ENCODE measurements around the gene DLGAP1. TPM values are rescaled to one million over a fixed set of nuclear protein-coding genes. Genes with fewer than 3 reads are reported as not detected.

DLGAP1 gene
- total and polyA plus RNA-seq, 7 donors, result 0.13 to 2.6 (median 1.3) TPM; not detected in 1

- Histone ChIP-seq H3K9me3 (no peaks in the 10 kb centered on the region), H3K27me3 (no peaks in the 10 kb centered on the region), H3K4me1 (peaks cover 0 to 7% (median 3%) of the 10 kb centered on the region in 4 donors), H3K27ac (no peak overlapping the region), H3K36me3 (no peaks in the 10 kb centered on the region), H3K4me3 (no peak overlapping the region)
- WGBS, 2 donors, result 92 to 93% methylated on average over 5 of the region's 5 CpGs
- TF ChIP-seq CTCF (IDR thresholded peaks at IDR 0.05) (no peak), POLR2AphosphoS5 (IDR thresholded peaks at IDR 0.05) (no peak), EP300 (IDR thresholded peaks at IDR 0.05) (no peak), POLR2A (IDR thresholded peaks at IDR 0.05) (no peak)
- intact Hi-C loops (cut with DNase I), result no loop called here
- no peak for DNase-seq
Observed at GRCh38 chr18:4101009-4101408, 354.1 kb downstream of the DLGAP1 start.

GRCh38 chr18:4096486-4096885 is 358.6 kb downstream of the DLGAP1 start:
- H3K36me3 ChIP-seq, result no peaks in the 10 kb centered on the region
- 6 to 49% methylated on average over 4 of the region's 4 CpGs for WGBS, 2 donors
- no peak for DNase-seq
- H3K9me3 ChIP-seq, result no peaks in the 10 kb centered on the region
- no peak overlapping the region for H3K27ac ChIP-seq
- no peak overlapping the region for H3K4me3 ChIP-seq
- H3K27me3 ChIP-seq, result no peaks in the 10 kb centered on the region
- TF ChIP-seq CTCF (IDR thresholded peaks at IDR 0.05), result no peak
- TF ChIP-seq POLR2AphosphoS5 (IDR thresholded peaks at IDR 0.05), result peak in 1 of 4 donors; percentile 13
- intact Hi-C loops (cut with DNase I), result no loop called here
- peaks cover 0 to 7% (median 3%) of the 10 kb centered on the region in 4 donors for H3K4me1 ChIP-seq

- H3K4me3 ChIP-seq, result no peak overlapping the region
- intact Hi-C loops (cut with DNase I), result no loop called here
- H3K4me1 ChIP-seq, result peaks cover 0 to 7% (median 3%) of the 10 kb centered on the region in 4 donors
- no peak overlapping the region for H3K27ac ChIP-seq
- TF ChIP-seq POLR2A (IDR thresholded peaks at IDR 0.05) (no peak), EP300 (IDR thresholded peaks at IDR 0.05) (no peak), CTCF (IDR thresholded peaks at IDR 0.05) (no peak), POLR2AphosphoS5 (IDR thresholded peaks at IDR 0.05) (no peak)
- no peaks in the 10 kb centered on the region for H3K9me3 ChIP-seq
- WGBS, 2 donors, result 47 to 81% methylated on average over 2 of the region's 2 CpGs
- H3K36me3 ChIP-seq, result no peaks in the 10 kb centered on the region
- H3K27me3 ChIP-seq, result no peaks in the 10 kb centered on the region
- no peak for DNase-seq
Observed at GRCh38 chr18:4093676-4094075, 361.4 kb downstream of the DLGAP1 start.

GRCh38 chr18:4084382-4084900 is 370.7 kb downstream of the DLGAP1 start:
- Histone ChIP-seq H3K9me3 (no peaks in the 10 kb centered on the region), H3K4me1 (no peaks in the 10 kb centered on the region), H3K27ac (no peak overlapping the region), H3K4me3 (no peak overlapping the region), H3K27me3 (no peaks in the 10 kb centered on the region), H3K36me3 (no peaks in the 10 kb centered on the region)
- intact Hi-C loops (cut with DNase I), result no loop called here
- TF ChIP-seq EP300 (IDR thresholded peaks at IDR 0.05) (no peak), POLR2AphosphoS5 (IDR thresholded peaks at IDR 0.05) (no peak), CTCF (IDR thresholded peaks at IDR 0.05) (no peak), POLR2A (IDR thresholded peaks at IDR 0.05) (no peak)
- no peak for DNase-seq
- 23 to 47% methylated on average over 3 of the region's 3 CpGs for WGBS, 2 donors

- WGBS, 2 donors, result 77 to 82% methylated on average over 4 of the region's 4 CpGs
- DNase-seq, result no peak
- no peaks in the 10 kb centered on the region for H3K27me3 ChIP-seq
- no peak overlapping the region for H3K4me3 ChIP-seq
- H3K4me1 ChIP-seq, result no peaks in the 10 kb centered on the region
- no peaks in the 10 kb centered on the region for H3K9me3 ChIP-seq
- no peaks in the 10 kb centered on the region for H3K36me3 ChIP-seq
- intact Hi-C loops (cut with DNase I), result no loop called here
- no peak overlapping the region for H3K27ac ChIP-seq
- TF ChIP-seq POLR2AphosphoS5 (IDR thresholded peaks at IDR 0.05) (no peak), CTCF (IDR thresholded peaks at IDR 0.05) (no peak), EP300 (IDR thresholded peaks at IDR 0.05) (no peak), POLR2A (IDR thresholded peaks at IDR 0.05) (no peak)
Observed at GRCh38 chr18:4078246-4078645, 376.9 kb downstream of the DLGAP1 start.
